ENCODE data around the gene PSMG4. TPM values are rescaled to one million over a fixed set of nuclear protein-coding genes. Genes with fewer than 3 reads are reported as not detected.

The PSMG4 gene
- total and polyA plus RNA-seq, 4 donors = 14.0 to 69.7 (median 20.4) TPM

DNA sequence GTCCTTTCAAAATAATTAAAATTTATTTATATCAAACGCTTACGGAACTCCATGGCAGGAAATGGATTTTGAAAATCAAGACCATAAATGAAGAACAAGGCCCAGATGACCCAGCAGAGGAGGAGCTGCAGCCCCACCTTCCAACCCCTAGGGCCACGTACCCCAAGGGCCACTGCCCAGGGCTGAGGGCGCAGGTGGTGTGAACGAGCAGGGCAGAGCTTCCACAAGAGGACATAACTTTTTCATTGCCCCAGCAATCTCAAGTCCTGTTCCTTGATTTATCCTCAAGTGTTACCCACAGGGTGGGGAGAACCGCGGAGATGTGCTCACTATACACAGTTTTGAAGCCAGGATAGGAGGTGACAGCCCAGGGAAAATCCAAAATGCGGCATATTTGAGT lies 42.8 kb downstream of the PSMG4 start:
- peaks cover 0 to 10% (median 3%) of the 10 kb centered on the region in 4 donors for H3K36me3 ChIP-seq (ENCODE audit: control insufficient read depth in 4 of 4, insufficient read depth in 4 of 4, low read length in 4 of 4)
- no peak overlapping the region for H3K27ac ChIP-seq (ENCODE audit: low read depth in 1 of 2, low read length in 1 of 2)
- peaks cover 0 to 2% (median 0%) of the 10 kb centered on the region in 4 donors for H3K9me3 ChIP-seq (ENCODE audit: control insufficient read depth in 4 of 4, insufficient read depth in 3 of 4, low read length in 3 of 4)
- H3K4me3 ChIP-seq = no peak overlapping the region
- TF ChIP-seq, protein P1, sequence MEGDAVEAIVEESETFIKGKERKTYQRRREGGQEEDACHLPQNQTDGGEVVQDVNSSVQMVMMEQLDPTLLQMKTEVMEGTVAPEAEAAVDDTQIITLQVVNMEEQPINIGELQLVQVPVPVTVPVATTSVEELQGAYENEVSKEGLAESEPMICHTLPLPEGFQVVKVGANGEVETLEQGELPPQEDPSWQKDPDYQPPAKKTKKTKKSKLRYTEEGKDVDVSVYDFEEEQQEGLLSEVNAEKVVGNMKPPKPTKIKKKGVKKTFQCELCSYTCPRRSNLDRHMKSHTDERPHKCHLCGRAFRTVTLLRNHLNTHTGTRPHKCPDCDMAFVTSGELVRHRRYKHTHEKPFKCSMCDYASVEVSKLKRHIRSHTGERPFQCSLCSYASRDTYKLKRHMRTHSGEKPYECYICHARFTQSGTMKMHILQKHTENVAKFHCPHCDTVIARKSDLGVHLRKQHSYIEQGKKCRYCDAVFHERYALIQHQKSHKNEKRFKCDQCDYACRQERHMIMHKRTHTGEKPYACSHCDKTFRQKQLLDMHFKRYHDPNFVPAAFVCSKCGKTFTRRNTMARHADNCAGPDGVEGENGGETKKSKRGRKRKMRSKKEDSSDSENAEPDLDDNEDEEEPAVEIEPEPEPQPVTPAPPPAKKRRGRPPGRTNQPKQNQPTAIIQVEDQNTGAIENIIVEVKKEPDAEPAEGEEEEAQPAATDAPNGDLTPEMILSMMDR (IDR thresholded peaks at IDR 0.05; ENCODE audit: control extremely low read depth, extremely low read depth) = no peak
- WGBS, 2 donors = 96% methylated on average over 8 of the region's 8 CpGs
- no peak for DNase-seq
- no peaks in the 10 kb centered on the region for H3K27me3 ChIP-seq (ENCODE audit: control insufficient read depth in 3 of 3, insufficient read depth in 3 of 3, low read length in 2 of 3)
- no peak for ATAC-seq (ENCODE audit: insufficient read depth, low FRiP score)
- H3K4me1 ChIP-seq (ENCODE audit: control insufficient read depth in 5 of 5, insufficient read depth in 5 of 5, low read length in 5 of 5) = no peaks in the 10 kb centered on the region
- no peak overlapping the region for H3K9ac ChIP-seq (ENCODE audit: insufficient read depth in 1 of 2, low read length in 2 of 2)

DNA sequence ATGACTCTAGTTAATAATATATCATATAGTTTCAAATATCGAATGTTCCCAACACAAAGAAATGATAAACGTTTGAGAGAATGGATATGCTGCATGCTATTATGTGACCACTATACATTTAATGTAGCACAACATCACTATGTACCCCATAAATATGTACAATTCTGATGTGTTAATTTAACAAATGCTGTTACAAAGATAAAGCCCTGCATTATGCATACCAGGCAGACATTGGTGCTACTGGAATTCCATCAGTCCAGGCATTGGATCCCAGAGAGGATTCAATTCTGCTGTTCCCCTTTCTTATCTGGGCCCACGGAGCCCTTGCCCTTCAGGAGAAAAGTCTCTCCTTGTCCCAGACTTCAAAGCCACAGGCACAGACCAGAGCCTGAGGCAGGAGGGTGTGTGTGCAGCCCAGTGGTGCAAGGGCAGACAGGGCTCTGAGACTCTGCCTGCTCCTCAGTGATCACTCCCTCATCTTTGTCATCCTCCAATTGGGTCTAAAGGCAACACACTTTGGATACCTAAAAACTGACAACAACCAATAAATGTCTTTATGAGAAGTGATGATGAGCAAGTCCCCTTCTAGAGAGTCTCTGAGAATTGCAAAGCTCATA lies 45.2 kb downstream of the PSMG4 start:
- DNase-seq (no peak), ATAC-seq (ENCODE audit: insufficient read depth, low FRiP score) (no peak)
- H3K36me3 ChIP-seq (ENCODE audit: control insufficient read depth in 4 of 4, insufficient read depth in 4 of 4, low read length in 4 of 4) = peaks cover 0 to 17% (median 3%) of the 10 kb centered on the region in 4 donors
- no peaks in the 10 kb centered on the region for H3K27me3 ChIP-seq (ENCODE audit: control insufficient read depth in 3 of 3, insufficient read depth in 3 of 3, low read length in 2 of 3)
- H3K9me3 ChIP-seq (ENCODE audit: control insufficient read depth in 4 of 4, insufficient read depth in 3 of 4, low read length in 3 of 4) = peaks cover 0 to 4% (median 0%) of the 10 kb centered on the region in 4 donors
- H3K9ac ChIP-seq (ENCODE audit: insufficient read depth in 1 of 2, low read length in 2 of 2) = no peak overlapping the region
- no peak overlapping the region for H3K27ac ChIP-seq (ENCODE audit: low read depth in 1 of 2, low read length in 1 of 2)
- H3K4me3 ChIP-seq = no peak overlapping the region
- H3K4me1 ChIP-seq (ENCODE audit: control insufficient read depth in 5 of 5, insufficient read depth in 5 of 5, low read length in 5 of 5) = no peaks in the 10 kb centered on the region
- TF ChIP-seq, protein P1 (IDR thresholded peaks at IDR 0.05; ENCODE audit: control extremely low read depth, extremely low read depth) = no peak
- 92 to 94% methylated on average over 3 of the region's 3 CpGs for WGBS, 2 donors

DNA sequence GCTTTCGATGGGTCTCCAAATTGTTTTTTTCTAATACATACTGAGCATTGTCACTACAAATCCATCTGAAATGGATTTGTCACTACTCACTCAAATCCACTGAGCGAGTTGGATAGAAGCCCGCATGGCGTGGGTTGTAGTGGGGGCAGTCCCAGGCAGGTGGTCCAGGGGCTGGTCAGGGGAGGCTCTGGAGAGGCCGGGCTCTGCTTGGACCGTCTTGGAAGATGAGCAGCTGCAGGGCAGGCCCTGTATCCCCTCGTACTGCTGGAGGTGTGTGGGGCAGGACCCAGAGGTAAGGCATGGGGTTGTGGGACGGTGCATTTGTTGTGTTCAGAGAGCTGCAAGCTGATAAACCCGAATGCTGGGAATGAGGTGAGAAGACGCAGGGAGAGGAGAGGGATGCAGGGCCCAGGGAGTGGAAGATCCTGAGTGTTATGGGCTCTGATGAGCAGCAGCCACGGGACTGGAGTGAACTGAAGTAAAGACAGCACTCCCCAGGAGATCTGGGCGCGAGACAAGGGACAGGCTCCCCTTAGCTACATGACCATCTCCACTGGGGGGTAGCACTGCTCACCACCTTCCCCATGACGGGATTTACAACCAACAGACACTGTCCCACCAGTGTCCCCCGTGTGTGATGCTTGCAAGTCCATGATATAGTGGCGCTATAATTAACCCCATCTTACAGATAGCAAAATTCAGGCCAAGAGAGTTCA lies 45.9 kb downstream of the PSMG4 start:
- WGBS, 2 donors = 93 to 95% methylated on average over 16 of the region's 16 CpGs
- H3K9me3 ChIP-seq (ENCODE audit: control insufficient read depth in 4 of 4, insufficient read depth in 3 of 4, low read length in 3 of 4) = peaks cover 0 to 4% (median 0%) of the 10 kb centered on the region in 4 donors
- no peaks in the 10 kb centered on the region for H3K4me1 ChIP-seq (ENCODE audit: control insufficient read depth in 5 of 5, insufficient read depth in 5 of 5, low read length in 5 of 5)
- H3K9ac ChIP-seq (ENCODE audit: insufficient read depth in 1 of 2, low read length in 2 of 2) = no peak overlapping the region
- H3K36me3 ChIP-seq (ENCODE audit: control insufficient read depth in 4 of 4, insufficient read depth in 4 of 4, low read length in 4 of 4) = peaks cover 0 to 17% (median 3%) of the 10 kb centered on the region in 4 donors
- H3K27me3 ChIP-seq (ENCODE audit: control insufficient read depth in 3 of 3, insufficient read depth in 3 of 3, low read length in 2 of 3) = no peaks in the 10 kb centered on the region
- H3K4me3 ChIP-seq = no peak overlapping the region
- H3K27ac ChIP-seq (ENCODE audit: low read depth in 1 of 2, low read length in 1 of 2) = no peak overlapping the region
- ATAC-seq (ENCODE audit: insufficient read depth, low FRiP score) (no peak), DNase-seq (no peak)
- TF ChIP-seq, protein P1 (IDR thresholded peaks at IDR 0.05; ENCODE audit: control extremely low read depth, extremely low read depth) = no peak

Measured in lung (tissue), 12 donors.